Stimulated activated CD4-positive, alpha-beta T cell treated with anti-CD3 and anti-CD28 coated beads, Interleukin-1b, Interleukin-23, amount 100 ng/mL, for 4 hours (primary cell): ENCODE measurements around the gene DCP2.

ENCODE experiments used
- DNase-seq, 2 donors: peaks; one replicate each; pipeline ENCODE4 v3.0.0-alpha.2; 2020; ENCODE audit warnings: low read depth in 2 of 2

DCP2 gene

GRCh38 chr5:113067635-113068344, 91.2 kb downstream of the DCP2 start:
- no peak for DNase-seq

- DNase-seq, result no peak
These were observed 92.0 kb downstream of the DCP2 start for GRCh38 chr5:113068559-113068958.
